ENCODE data around the gene DLGAP1.

GRCh38 chr18:4024702-4025101 is 430.4 kb downstream of the DLGAP1 start:
- TF ChIP-seq CEBPB (IDR thresholded peaks at IDR 0.05; ENCODE audit: low read depth, low read length) = no peak
- TF ChIP-seq CTCF (conservative IDR thresholded peaks at IDR 0.05; ENCODE audit: low read depth, low read length) = no peak
- TF ChIP-seq POLR2A (IDR thresholded peaks at IDR 0.05; ENCODE audit: low read depth, low read length) = no peak
- no peak for TF ChIP-seq RAD21 (IDR thresholded peaks at IDR 0.05; ENCODE audit: low read length)
- TF ChIP-seq BHLHE40 (IDR thresholded peaks at IDR 0.05; ENCODE audit: low read depth, low read length) = no peak
- TF ChIP-seq MAFK (IDR thresholded peaks at IDR 0.05; ENCODE audit: low read depth, low read length) = no peak
- TF ChIP-seq MXI1 (IDR thresholded peaks at IDR 0.05; ENCODE audit: borderline replicate concordance, low read depth, low read length) = no peak
- no peak for TF ChIP-seq CHD1 (IDR thresholded peaks at IDR 0.05; ENCODE audit: low read depth, low read length)
